GM12872 (cell line): ENCODE results near the gene DCTN3.

Experiments
- CTCF ChIP-seq: IDR thresholded peaks from 3 replicates; pipeline ENCODE4 v1.5.1; 2011; ENCODE audit warnings: low read depth, mild to moderate bottlenecking, low read length, moderate library complexity; ENCODE audit not compliant: insufficient read depth

Gene DCTN3

GRCh38 chr9:34575862-34576596, 44.3 kb downstream of the DCTN3 start:
- TF ChIP-seq CTCF: no peak

DNA sequence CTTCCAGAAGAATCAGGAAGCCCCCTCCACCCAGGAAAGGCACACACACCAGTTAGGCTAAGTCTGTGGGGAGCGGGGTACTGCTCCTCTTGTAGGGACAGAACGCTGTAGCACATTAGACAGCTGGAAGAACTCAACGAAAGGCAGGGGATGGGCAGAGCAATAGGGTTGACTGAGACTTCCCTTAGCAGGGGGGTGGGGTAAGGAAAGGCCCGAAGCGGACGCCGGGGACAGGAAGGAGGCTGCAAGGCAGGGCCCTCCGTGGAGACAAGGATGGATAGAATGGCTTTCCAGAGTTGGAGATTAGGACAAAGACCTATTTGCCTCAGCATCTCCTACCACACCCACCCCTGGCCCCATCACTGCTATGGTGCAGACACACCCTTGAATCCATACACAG, 45.1 kb downstream of the DCTN3 start:
- TF ChIP-seq CTCF: no peak

DNA sequence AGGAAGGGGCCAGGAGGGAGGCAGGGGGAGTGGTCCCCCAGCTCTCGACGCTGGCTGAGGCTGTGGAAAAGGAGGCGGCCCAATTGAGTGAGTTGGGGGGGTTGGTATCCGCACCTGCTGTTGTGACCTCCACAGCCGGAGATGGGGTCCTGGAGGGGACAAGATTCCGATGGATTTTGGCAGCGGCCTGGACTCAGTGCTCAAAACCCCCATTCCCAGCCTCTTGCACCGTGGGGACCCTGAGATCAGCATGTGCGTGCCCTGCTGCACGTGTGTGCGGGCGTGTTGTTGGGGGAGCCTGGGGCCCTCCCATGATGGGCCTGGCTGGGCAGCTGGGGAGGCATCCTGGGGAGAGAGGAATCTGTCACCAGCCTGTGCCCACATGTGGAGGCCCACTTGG, 45.7 kb downstream of the DCTN3 start:
- no peak for TF ChIP-seq CTCF

GRCh38 chr9:34573599-34574325, 46.5 kb downstream of the DCTN3 start:
- TF ChIP-seq CTCF: no peak

DNA sequence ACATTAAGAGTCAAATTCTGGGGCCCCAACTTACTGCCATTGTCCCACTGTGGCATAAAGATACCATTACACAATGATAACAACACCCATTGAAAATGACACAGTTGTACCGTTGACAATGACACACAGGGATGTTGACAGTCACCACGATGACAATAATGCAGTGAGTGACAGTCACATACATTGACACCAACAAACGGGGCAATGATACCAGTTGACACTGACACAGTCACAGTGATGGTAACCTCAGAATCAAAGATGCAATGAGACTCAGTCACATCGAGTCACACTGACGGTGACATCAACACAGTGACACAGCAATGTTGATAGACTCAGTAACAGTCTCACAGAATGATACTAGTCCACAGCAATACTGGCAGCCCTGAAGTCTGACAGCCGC, 47.7 kb downstream of the DCTN3 start:
- TF ChIP-seq CTCF: no peak

- no peak for TF ChIP-seq CTCF
These were observed 48.2 kb downstream of the DCTN3 start for GRCh38 chr9:34572092-34572491.

DNA sequence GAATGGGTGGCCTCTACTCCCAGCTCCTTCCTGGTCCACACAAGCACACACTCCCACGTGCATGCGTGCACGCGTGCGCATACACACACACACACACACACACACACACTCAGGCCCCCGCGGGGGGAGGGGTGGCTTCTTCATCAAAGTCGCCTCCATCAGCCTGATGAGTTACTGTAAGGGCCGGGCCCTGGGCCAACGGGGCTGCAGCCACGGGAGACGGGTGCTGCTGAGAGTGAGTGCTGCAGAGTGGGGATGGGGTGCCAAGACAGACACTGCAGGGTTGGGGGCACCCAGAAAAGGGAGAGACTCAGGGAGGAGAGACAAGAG, 48.8 kb downstream of the DCTN3 start:
- TF ChIP-seq CTCF: no peak
